ENCODE data around the gene C20orf141. TPM values are rescaled to one million over a fixed set of nuclear protein-coding genes. Genes with fewer than 3 reads are reported as not detected.

C20orf141 gene
- total RNA-seq, 1 donor from 2014 or later: not detected

DNA sequence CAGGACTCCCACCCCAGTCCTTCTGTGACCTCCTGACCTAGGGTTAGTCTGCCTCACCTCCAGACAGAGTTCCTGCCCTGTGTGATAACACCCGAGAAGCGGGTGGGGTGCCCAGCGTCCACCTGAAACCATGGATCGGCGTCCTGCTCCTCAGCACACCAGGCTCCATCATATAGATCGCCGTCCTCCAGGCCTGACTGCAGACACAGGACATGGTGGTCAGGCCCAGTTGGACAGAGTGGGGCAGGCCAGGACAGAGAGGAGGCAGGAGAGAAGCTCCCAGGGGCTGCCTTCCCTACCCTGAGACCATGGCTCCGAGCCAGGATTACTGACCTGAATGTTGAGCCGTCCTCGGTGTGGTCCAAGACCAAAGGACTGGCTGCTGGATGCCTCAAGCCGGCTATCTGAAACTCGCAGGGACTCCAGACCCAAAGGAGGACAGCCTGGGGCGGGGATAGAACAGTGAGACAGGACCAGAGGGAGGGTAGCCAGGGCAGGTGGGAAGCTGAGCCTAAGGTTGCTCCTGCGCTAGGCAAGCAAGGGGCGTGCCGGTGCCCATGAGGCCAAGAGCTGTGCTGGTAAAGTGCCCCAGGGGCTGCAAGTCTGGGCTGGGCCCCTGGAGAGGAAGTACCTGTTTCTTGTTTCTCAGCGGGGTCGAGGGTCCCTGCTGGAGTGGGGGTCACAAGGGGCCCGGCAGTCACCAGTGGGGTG, 16.5 kb upstream of the C20orf141 start:
- peaks cover 44% of the 10 kb centered on the region for H3K27me3 ChIP-seq (ENCODE audit: control insufficient read depth, insufficient read depth, low read length)
- no peaks in the 10 kb centered on the region for H3K36me3 ChIP-seq (ENCODE audit: control insufficient read depth, insufficient read depth, low read length)
- TF ChIP-seq CTCF (IDR thresholded peaks at IDR 0.05; ENCODE audit: insufficient read depth, low read length, poor library complexity, severe bottlenecking): no peak
- DNase-seq (ENCODE audit: low read depth): no peak
- no peak overlapping the region for H3K4me3 ChIP-seq (ENCODE audit: low read depth, low read length)

- no peak for TF ChIP-seq CTCF (IDR thresholded peaks at IDR 0.05; ENCODE audit: insufficient read depth, low read length, poor library complexity, severe bottlenecking)
- no peak for DNase-seq (ENCODE audit: low read depth)
- Histone ChIP-seq H3K36me3 (ENCODE audit: control insufficient read depth, insufficient read depth, low read length) (no peaks in the 10 kb centered on the region), H3K27me3 (ENCODE audit: control insufficient read depth, insufficient read depth, low read length) (peaks cover 48% of the 10 kb centered on the region), H3K4me3 (ENCODE audit: low read depth, low read length) (no peak overlapping the region)
Measured at GRCh38 chr20:2798814-2799213, 16.0 kb upstream of the C20orf141 start.

DNA sequence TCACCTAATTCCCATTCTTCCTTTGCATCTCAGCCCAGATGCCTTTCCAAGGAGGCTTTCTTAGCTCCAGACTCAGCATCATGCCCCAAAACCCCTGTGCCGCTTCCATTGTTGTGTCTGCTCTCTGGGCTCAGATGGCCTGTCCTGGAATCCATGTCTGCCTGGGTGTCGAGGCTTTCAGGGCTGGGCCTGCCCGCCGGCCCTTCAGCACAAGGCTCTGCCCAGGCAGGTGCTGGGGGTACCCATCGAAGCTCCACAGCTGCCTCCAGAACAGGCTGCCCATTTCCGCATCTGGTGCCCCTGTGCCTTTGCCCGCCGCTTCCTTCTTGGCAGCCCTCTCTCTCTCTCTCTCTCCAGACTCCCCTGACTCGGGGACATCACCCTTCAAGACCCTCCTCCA, 15.5 kb upstream of the C20orf141 start:
- no peak for TF ChIP-seq CTCF (IDR thresholded peaks at IDR 0.05; ENCODE audit: insufficient read depth, low read length, poor library complexity, severe bottlenecking)
- H3K36me3 ChIP-seq (ENCODE audit: control insufficient read depth, insufficient read depth, low read length): no peaks in the 10 kb centered on the region
- peak overlapping the region; percentile 51 for H3K4me3 ChIP-seq (ENCODE audit: low read depth, low read length)
- DNase-seq (ENCODE audit: low read depth): no peak
- H3K27me3 ChIP-seq (ENCODE audit: control insufficient read depth, insufficient read depth, low read length): peaks cover 53% of the 10 kb centered on the region

GRCh38 chr20:2799688-2800520, 14.9 kb upstream of the C20orf141 start:
- TF ChIP-seq CTCF (IDR thresholded peaks at IDR 0.05; ENCODE audit: insufficient read depth, low read length, poor library complexity, severe bottlenecking): no peak
- no peaks in the 10 kb centered on the region for H3K36me3 ChIP-seq (ENCODE audit: control insufficient read depth, insufficient read depth, low read length)
- peak overlapping the region; percentile 51 for H3K4me3 ChIP-seq (ENCODE audit: low read depth, low read length)
- H3K27me3 ChIP-seq (ENCODE audit: control insufficient read depth, insufficient read depth, low read length): peaks cover 59% of the 10 kb centered on the region
- no peak for DNase-seq (ENCODE audit: low read depth)

- Histone ChIP-seq H3K4me3 (ENCODE audit: low read depth, low read length) (peak within 1 kb of the TSS; percentile 51), H3K27me3 (ENCODE audit: control insufficient read depth, insufficient read depth, low read length) (peaks cover 67% of the 10 kb centered on the region), H3K36me3 (ENCODE audit: control insufficient read depth, insufficient read depth, low read length) (no peaks in the 10 kb centered on the region)
- DNase-seq (ENCODE audit: low read depth): no peak
- peak; percentile 4 for TF ChIP-seq CTCF (IDR thresholded peaks at IDR 0.05; ENCODE audit: insufficient read depth, low read length, poor library complexity, severe bottlenecking)
Measured at GRCh38 chr20:2800521-2801285, 14.1 kb upstream of the C20orf141 start, which contains the start of gene CPXM1. Gene CPXM1 (minus strand): TSS chr20:2800627. CDS start chr20:2800572, 55 bp downstream.

Data from kidney epithelial cell (primary cell).